Measurements from ENCODE around the gene PIH1D2. TPM values are rescaled to one million over a fixed set of nuclear protein-coding genes. Genes with fewer than 3 reads are reported as not detected.
"Not testable (repeated sequence)": the region's sequence is repeated elsewhere in the genome, so short reads cannot be mapped to it uniquely, and the experiment has no call there.

Gene PIH1D2
- total and polyA plus RNA-seq, 5 donors, result 1.2 to 1.8 (median 1.6) TPM

DNA sequence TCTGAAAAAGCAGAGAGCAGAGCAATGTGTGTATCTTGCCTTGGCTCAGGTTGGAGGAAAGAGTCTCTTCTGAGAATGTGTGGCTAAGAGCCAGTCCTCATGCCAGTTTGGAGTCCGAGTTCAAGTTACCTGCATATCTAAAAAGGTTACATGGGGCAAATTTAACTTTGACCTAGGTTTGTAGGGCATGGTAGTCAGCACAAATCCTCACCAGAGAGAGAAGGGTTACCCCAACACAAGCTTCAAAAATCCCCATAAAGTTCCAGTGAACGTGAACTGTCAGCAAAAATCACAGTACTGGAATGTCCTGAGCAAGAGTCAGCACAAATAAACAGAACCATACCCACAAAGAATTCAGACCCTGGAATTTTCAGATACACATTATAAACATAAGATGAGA is 26.6 kb upstream of the PIH1D2 start:
- Histone ChIP-seq H3K4me1 (ENCODE audit: control insufficient read depth, insufficient read depth, low read length) (no peaks in the 10 kb centered on the region), H3K27me3 (ENCODE audit: control insufficient read depth, insufficient read depth) (no peaks in the 10 kb centered on the region), H3K27ac (ENCODE audit: low read length) (no peak overlapping the region), H3K9me3 (ENCODE audit: control insufficient read depth, low read length) (no peaks in the 10 kb centered on the region), H3K4me3 (ENCODE audit: low read length) (no peak overlapping the region)
- intact Hi-C loops (cut with DNase I), result no loop called here
- no peak for DNase-seq
- WGBS, result 41% methylated on average over 2 of the region's 2 CpGs
- no peak for ATAC-seq

DNA sequence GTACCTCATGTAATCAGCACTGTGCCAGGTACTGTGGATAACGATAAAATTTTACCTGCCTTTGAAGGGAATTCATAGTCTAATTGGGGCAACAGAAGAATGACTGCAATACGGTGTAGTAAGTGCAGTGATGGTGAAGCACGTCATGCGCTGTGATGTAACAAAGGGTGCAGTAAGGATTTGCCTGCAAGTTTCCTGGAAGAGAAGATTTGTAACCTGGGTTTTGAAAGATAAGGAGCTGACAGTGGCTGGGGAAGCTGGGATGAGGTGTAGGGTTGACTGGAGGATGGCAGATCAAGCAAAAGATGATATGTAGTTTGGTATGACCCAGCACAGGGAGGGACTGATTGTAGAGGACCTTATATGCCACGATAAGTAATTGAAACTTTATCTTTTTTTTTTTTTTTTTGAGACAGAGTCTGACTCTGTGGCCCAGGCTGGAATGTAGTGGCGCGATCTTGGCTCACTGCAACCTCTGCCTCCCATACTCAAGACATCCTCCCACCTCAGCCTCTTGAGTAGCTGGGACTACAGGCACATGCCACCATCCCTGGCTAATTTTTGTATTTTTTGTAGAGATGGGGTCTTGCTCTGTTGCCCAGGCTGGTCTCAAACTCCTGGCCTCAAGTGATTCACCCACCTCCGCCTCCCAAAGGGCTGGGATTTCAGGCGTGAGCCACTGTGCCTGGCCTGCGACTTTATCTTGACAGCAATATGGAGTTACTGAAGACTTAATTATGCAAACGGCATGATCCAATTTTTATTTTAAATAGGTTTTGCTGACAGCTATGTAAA is 24.1 kb upstream of the PIH1D2 start:
- 89% methylated on average over 11 of the region's 11 CpGs for WGBS
- Histone ChIP-seq H3K27me3 (ENCODE audit: control insufficient read depth, insufficient read depth) (no peaks in the 10 kb centered on the region), H3K9me3 (ENCODE audit: control insufficient read depth, low read length) (no peaks in the 10 kb centered on the region), H3K4me1 (ENCODE audit: control insufficient read depth, insufficient read depth, low read length) (no peaks in the 10 kb centered on the region), H3K4me3 (ENCODE audit: low read length) (no peak overlapping the region), H3K27ac (ENCODE audit: low read length) (no peak overlapping the region)
- DNase-seq, result no peak
- ATAC-seq, result no peak
- intact Hi-C loops (cut with DNase I), result no loop called here

DNA sequence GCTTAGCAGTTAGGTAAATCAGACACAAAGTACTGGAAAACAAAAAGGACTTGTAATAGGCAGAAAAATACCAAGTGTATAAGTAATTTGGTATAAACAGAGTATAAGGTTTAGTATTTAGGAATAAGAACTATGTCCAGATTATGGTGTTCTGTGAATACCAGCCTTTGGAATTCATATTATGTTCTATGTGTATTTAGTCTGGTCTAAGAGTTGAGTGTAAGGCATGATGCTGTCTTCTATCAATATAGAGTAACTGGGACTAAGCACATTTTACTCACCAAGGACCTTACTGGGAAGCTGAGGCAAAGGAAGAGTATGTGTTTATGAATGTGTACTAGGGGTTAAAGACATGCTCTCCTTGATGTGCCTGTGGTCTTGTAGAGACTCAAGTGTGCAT is 22.4 kb upstream of the PIH1D2 start:
- ATAC-seq (no peak), DNase-seq (no peak)
- Histone ChIP-seq H3K4me1 (ENCODE audit: control insufficient read depth, insufficient read depth, low read length) (no peaks in the 10 kb centered on the region), H3K4me3 (ENCODE audit: low read length) (no peak overlapping the region), H3K27me3 (ENCODE audit: control insufficient read depth, insufficient read depth) (no peaks in the 10 kb centered on the region), H3K27ac (ENCODE audit: low read length) (no peak overlapping the region), H3K9me3 (ENCODE audit: control insufficient read depth, low read length) (no peaks in the 10 kb centered on the region)
- intact Hi-C loops (cut with DNase I), result no loop called here

DNA sequence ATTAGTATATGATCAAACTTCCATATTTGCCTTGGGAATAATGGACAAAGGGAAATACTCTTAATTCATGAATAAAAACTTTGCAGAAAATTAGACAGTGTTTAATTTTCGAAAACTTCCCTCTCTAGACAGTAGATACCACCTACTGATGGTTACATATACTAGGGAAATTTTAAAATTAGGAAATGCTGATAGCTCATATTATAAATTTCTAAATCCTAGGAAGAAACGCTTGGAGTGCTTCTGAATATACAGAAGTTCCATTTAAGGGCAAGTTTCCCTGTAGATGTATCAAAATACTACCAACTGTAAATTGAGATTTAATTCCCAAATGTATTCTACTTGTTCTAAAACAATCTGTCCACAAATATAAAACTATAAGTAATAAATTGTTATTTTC is 21.5 kb upstream of the PIH1D2 start:
- H3K4me3 ChIP-seq (ENCODE audit: low read length); ATAC-seq; intact Hi-C loops (cut with DNase I); H3K9me3 ChIP-seq (ENCODE audit: control insufficient read depth, low read length); H3K27ac ChIP-seq (ENCODE audit: low read length); H3K4me1 ChIP-seq (ENCODE audit: control insufficient read depth, insufficient read depth, low read length); H3K27me3 ChIP-seq (ENCODE audit: control insufficient read depth, insufficient read depth); DNase-seq: not testable (repeated sequence)
- WGBS, result 97% methylated on average over 2 of the region's 2 CpGs

DNA sequence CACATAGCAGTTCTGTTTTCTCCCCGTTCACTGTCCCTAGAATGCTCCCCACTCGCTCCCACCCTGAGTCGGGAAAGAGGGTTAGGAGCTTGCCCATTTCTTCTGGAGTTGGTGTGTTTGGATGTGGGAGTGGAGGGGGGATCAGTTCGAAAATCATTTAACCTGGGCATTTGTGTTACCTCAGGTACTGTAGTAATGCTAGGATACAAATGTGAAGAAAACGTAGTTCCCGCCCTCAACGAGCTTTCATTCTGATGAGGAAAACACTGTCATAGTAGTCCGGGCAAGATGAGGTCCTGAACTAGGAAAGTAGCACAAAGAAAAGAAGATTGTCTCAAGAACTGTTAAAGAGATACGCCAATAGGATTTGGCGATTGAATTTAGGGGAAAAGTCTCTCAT is 13.4 kb upstream of the PIH1D2 start:
- ATAC-seq (peak; percentile 12 to 15), DNase-seq (no peak)
- peak overlapping the region; percentile 89 for H3K27ac ChIP-seq (ENCODE audit: low read length)
- peaks cover 2% of the 10 kb centered on the region for H3K4me1 ChIP-seq (ENCODE audit: control insufficient read depth, insufficient read depth, low read length)
- whole genome bisulfite sequencing, result 16% methylated on average over 10 of the region's 10 CpGs
- H3K4me3 ChIP-seq (ENCODE audit: low read length), result peak overlapping the region; percentile 97
- no peaks in the 10 kb centered on the region for H3K27me3 ChIP-seq (ENCODE audit: control insufficient read depth, insufficient read depth)
- H3K9me3 ChIP-seq (ENCODE audit: control insufficient read depth, low read length), result no peaks in the 10 kb centered on the region
- intact Hi-C loops (cut with DNase I), result no loop called here

DNA sequence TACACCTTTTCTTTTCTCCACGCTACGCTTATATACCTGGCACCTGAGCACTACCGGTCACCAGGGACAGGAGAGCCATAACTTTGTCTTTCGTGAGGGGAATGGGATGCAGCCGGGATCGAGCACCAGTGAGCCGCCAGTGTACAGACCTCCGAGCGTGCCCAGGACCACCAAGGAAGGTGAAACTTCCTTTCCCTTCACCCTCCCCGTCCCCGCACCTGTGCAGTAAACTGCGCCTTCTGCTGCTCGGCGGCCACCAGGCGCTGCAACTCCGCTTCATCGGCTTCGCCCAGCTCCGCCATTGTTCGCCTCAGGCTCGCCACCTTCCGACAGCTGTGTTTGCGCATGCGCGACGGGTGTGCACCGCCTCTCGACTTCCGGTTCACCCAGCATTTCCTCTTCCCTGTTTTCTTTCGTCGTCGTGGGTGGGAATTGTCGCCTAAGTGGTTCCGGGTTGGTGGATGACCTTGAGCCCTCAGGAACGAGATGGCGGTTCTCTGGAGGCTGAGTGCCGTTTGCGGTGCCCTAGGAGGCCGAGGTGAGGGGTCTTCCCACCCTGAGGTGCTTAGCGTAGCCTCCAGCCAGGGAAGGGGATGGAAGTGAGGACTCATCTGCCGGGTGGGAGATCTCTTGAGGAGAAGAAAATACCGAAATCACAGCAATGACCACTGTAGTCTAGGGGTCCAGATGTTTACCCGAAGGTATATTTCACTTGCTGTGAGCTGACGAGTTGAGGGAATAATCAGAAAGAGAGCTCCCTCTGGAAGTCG is 12.8 kb upstream of the PIH1D2 start, which contains the start of the genes SDHD and TIMM8B:
TSS of gene SDHD (plus strand) at position 452 of the 770 bp plus-strand sequence. CDS start at position 487, 35 bp downstream.
TSS of gene TIMM8B (minus strand) at position 335 of the 770 bp plus-strand sequence. CDS start at position 302, 33 bp downstream.
- peak; percentile 96 to 98 for ATAC-seq
- Histone ChIP-seq H3K9me3 (ENCODE audit: control insufficient read depth, low read length) (no peaks in the 10 kb centered on the region), H3K4me3 (ENCODE audit: low read length) (peak within 1 kb of the TSS; percentile 97), H3K27ac (ENCODE audit: low read length) (peak within 1 kb of the TSS; percentile 89), H3K4me1 (ENCODE audit: control insufficient read depth, insufficient read depth, low read length) (peaks cover 2% of the 10 kb centered on the region), H3K27me3 (ENCODE audit: control insufficient read depth, insufficient read depth) (no peaks in the 10 kb centered on the region)
- intact Hi-C loops (cut with DNase I), result no loop called here
- WGBS, result under 1% methylated on average over 45 of the region's 45 CpGs
- DNase-seq, result peak; percentile 94 to 98 (median 96)

DNA sequence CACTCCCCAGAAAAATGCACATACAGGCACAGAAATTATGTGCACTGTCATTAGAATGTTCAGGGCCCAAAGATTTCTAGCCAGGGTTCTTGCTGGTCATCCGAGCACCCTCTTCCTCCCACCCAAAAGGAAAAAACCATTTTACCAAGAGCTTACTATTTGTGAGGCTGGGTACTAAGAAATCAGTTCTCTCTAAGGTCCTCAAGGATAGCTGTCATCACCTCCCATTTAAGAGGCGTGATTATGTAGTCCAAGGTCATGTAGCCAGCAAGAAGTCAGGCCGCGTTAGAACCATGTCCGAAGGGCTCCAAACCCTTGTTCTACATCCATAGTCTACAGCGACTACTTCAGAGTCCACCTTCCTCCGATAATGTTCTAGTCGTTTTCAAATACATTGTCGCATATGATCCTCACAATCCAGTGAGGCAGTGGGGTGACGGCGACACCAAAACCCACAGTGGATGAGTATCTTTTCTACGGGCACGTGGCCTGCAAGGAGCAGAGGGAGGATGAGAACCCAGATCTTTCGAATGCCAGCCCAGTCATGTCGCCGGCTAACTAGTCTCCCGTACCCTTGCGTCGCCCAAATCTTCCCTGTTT is 12.1 kb upstream of the PIH1D2 start:
- no peaks in the 10 kb centered on the region for H3K27me3 ChIP-seq (ENCODE audit: control insufficient read depth, insufficient read depth)
- H3K4me1 ChIP-seq (ENCODE audit: control insufficient read depth, insufficient read depth, low read length), result peaks cover 2% of the 10 kb centered on the region
- DNase-seq (no peak), ATAC-seq (peak; percentile 24 to 52)
- intact Hi-C loops (cut with DNase I), result no loop called here
- peak overlapping the region; percentile 97 for H3K4me3 ChIP-seq (ENCODE audit: low read length)
- no peaks in the 10 kb centered on the region for H3K9me3 ChIP-seq (ENCODE audit: control insufficient read depth, low read length)
- 3% methylated on average over 19 of the region's 19 CpGs for WGBS
- peak overlapping the region; percentile 33 for H3K27ac ChIP-seq (ENCODE audit: low read length)

DNA sequence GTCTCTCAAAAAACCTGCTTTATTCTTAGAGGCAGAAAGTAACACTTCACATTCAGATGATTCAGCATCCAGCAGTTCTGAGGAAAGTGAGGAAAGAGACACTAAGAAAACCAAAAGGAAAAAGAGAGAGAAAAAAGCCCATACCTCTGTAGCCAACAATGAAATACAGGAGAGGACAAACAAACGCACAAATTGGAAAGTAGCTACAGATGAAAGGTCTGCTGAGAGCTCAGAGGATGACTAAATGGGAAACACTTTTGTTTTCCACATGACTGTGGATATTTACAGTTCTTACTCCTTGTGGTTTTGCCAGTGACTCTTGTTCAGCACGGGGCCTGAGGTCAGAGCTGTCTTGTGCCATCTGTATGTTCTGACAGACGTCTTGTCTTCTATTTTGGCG is 8.9 kb upstream of the PIH1D2 start:
- no peaks in the 10 kb centered on the region for H3K27me3 ChIP-seq (ENCODE audit: control insufficient read depth, insufficient read depth)
- intact Hi-C loops (cut with DNase I), result no loop called here
- H3K27ac ChIP-seq (ENCODE audit: low read length), result no peak overlapping the region
- DNase-seq, result no peak
- WGBS, result 72% methylated on average over 4 of the region's 4 CpGs
- H3K4me1 ChIP-seq (ENCODE audit: control insufficient read depth, insufficient read depth, low read length), result no peaks in the 10 kb centered on the region
- ATAC-seq, result no peak
- no peaks in the 10 kb centered on the region for H3K9me3 ChIP-seq (ENCODE audit: control insufficient read depth, low read length)
- H3K4me3 ChIP-seq (ENCODE audit: low read length), result no peak overlapping the region

DNA sequence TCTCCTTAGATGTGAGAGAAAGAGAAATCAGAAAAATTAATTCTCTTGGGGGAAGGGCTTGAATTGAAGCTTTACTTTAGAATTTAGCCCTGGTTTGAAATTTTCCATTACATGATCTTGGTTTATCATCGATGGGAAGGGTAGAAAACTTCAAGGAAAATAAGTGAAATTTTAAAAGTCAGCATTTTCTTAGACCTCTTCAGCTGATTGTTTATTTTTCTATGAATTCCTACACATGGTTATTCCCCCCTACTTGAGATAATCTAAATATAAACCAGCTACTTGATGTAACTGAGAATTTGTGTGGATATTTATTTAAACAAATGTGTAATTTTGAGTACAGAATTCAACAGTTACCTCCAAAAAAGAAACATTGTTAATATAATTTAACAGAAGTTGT is 10.9 kb downstream of the PIH1D2 start:
- Histone ChIP-seq H3K4me1 (ENCODE audit: control insufficient read depth, insufficient read depth, low read length) (no peaks in the 10 kb centered on the region), H3K4me3 (ENCODE audit: low read length) (no peak overlapping the region), H3K27me3 (ENCODE audit: control insufficient read depth, insufficient read depth) (no peaks in the 10 kb centered on the region), H3K9me3 (ENCODE audit: control insufficient read depth, low read length) (no peaks in the 10 kb centered on the region), H3K27ac (ENCODE audit: low read length) (no peak overlapping the region)
- ATAC-seq (no peak), DNase-seq (no peak)
- intact Hi-C loops (cut with DNase I), result no loop called here
- 78% methylated on average over 1 of the region's 1 CpG for WGBS

DNA sequence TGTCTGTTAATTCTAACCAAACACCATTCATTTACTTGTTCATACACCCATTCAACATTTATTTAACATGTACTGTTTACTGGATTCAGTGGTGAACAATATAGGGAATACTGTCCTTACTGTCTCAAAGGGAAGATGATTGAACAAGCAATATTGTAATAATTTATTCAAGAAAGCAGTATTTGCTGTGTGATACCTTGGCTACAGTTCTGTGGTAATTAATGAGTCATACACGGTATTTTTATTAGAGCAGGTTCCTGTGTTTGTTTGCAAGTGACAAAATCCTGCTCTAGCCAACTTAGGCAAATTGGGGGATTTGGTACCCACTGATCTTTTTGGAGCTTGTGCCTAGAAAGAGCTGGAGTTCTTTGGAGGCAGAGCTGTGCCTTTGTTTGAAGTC is 15.7 kb downstream of the PIH1D2 start:
- WGBS, result 63% methylated on average over 1 of the region's 1 CpG

DNA sequence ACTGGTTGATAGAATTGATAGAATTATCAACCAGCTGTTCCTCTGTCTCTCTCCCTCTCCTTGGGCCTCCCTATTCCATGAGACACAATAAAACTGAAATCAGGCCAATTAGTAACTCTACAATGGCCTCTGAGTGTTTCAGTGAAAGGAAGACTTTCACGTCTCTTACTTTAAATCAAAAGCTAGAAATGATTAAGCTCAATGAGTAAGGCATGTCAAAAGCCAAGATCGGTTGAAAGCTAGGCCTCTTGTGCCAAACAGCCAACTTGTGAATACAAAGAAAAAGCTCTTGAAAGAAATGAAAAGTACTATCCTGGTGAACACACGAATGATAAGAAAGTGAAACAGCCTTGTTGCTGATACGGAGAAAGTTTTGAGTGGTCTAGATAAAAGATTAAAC is 16.6 kb downstream of the PIH1D2 start:
- intact Hi-C loops (cut with DNase I), result no loop called here
- Histone ChIP-seq H3K9me3 (ENCODE audit: control insufficient read depth, low read length) (no peaks in the 10 kb centered on the region), H3K27me3 (ENCODE audit: control insufficient read depth, insufficient read depth) (no peaks in the 10 kb centered on the region), H3K4me3 (ENCODE audit: low read length) (no peak overlapping the region), H3K4me1 (ENCODE audit: control insufficient read depth, insufficient read depth, low read length) (no peaks in the 10 kb centered on the region), H3K27ac (ENCODE audit: low read length) (no peak overlapping the region)
- WGBS, result 84% methylated on average over 4 of the region's 4 CpGs
- DNase-seq (no peak), ATAC-seq (no peak)

More for the DNA sequence above, 15.7 kb downstream of the PIH1D2 start:
- H3K27me3 ChIP-seq (ENCODE audit: control insufficient read depth, insufficient read depth), result no peaks in the 10 kb centered on the region
- intact Hi-C loops (cut with DNase I), result no loop called here
- H3K27ac ChIP-seq (ENCODE audit: low read length), result no peak overlapping the region
- H3K4me3 ChIP-seq (ENCODE audit: low read length), result no peak overlapping the region
- H3K4me1 ChIP-seq (ENCODE audit: control insufficient read depth, insufficient read depth, low read length), result no peaks in the 10 kb centered on the region
- ATAC-seq (no peak), DNase-seq (no peak)
- no peaks in the 10 kb centered on the region for H3K9me3 ChIP-seq (ENCODE audit: control insufficient read depth, low read length)
